GM06990 (cell line): ENCODE measurements around the gene LARP1B.
A peak's percentile ranks its signal among the peaks of the same experiment; 100 is the strongest.
"Not testable (repeated sequence)": the region's sequence is repeated elsewhere in the genome, so short reads cannot be mapped to it uniquely, and the experiment has no call there.

ENCODE experiments used
- DNase-seq: peaks from one replicate; pipeline ENCODE4 v3.0.0-alpha.2; 2011; ENCODE audit not compliant: insufficient read length; ENCODE audit errors: extremely low read depth
- H3K27me3 ChIP-seq: replicated peaks from 2 replicates; pipeline ENCODE4 v1.6.0; 2011; ENCODE audit warnings: low read length; ENCODE audit not compliant: control insufficient read depth, insufficient read depth
- H3K36me3 ChIP-seq: 2 replicates; pipeline ENCODE4 v1.5.1; 2011; ENCODE audit warnings: low read length; ENCODE audit not compliant: control insufficient read depth, insufficient read depth
- H3K4me3 ChIP-seq: replicated peaks from 2 replicates; pipeline ENCODE4 v1.5.1; 2011; ENCODE audit warnings: low read depth, mild to moderate bottlenecking, control low read depth, low read length
- TF ChIP-seq, protein P1 (sequence below): IDR thresholded peaks from 2 replicates; pipeline ENCODE4 v1.5.1; 2011; ENCODE audit warnings: low read length, control low read depth, mild to moderate bottlenecking, inconsistent platforms; ENCODE audit not compliant: insufficient read depth, poor library complexity, severe bottlenecking

LARP1B gene

DNA sequence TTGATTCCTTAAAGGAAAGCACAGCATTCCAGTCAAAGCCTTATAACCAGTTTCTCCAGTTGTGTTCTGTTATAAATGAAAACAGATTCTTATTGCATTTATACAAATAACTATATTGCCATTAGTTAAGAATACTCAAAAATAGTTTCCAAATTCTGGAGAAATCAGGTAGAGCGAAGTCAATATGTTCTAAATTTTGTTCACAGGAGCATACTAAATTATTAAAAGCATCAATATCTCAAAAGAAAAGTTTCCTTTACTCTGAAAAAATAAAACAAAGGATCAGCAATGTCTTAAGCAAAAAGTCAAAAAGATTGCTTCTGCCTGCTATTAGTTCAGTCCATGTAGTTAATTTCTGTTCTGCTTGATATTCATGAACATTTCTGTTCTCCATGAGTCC is 186.8 kb downstream of the LARP1B start:
- H3K36me3 ChIP-seq = no peaks in the 10 kb centered on the region
- no peaks in the 10 kb centered on the region for H3K27me3 ChIP-seq
- DNase-seq = no peak
- TF ChIP-seq, protein P1, sequence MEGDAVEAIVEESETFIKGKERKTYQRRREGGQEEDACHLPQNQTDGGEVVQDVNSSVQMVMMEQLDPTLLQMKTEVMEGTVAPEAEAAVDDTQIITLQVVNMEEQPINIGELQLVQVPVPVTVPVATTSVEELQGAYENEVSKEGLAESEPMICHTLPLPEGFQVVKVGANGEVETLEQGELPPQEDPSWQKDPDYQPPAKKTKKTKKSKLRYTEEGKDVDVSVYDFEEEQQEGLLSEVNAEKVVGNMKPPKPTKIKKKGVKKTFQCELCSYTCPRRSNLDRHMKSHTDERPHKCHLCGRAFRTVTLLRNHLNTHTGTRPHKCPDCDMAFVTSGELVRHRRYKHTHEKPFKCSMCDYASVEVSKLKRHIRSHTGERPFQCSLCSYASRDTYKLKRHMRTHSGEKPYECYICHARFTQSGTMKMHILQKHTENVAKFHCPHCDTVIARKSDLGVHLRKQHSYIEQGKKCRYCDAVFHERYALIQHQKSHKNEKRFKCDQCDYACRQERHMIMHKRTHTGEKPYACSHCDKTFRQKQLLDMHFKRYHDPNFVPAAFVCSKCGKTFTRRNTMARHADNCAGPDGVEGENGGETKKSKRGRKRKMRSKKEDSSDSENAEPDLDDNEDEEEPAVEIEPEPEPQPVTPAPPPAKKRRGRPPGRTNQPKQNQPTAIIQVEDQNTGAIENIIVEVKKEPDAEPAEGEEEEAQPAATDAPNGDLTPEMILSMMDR = no peak
- H3K4me3 ChIP-seq = no peak overlapping the region

DNA sequence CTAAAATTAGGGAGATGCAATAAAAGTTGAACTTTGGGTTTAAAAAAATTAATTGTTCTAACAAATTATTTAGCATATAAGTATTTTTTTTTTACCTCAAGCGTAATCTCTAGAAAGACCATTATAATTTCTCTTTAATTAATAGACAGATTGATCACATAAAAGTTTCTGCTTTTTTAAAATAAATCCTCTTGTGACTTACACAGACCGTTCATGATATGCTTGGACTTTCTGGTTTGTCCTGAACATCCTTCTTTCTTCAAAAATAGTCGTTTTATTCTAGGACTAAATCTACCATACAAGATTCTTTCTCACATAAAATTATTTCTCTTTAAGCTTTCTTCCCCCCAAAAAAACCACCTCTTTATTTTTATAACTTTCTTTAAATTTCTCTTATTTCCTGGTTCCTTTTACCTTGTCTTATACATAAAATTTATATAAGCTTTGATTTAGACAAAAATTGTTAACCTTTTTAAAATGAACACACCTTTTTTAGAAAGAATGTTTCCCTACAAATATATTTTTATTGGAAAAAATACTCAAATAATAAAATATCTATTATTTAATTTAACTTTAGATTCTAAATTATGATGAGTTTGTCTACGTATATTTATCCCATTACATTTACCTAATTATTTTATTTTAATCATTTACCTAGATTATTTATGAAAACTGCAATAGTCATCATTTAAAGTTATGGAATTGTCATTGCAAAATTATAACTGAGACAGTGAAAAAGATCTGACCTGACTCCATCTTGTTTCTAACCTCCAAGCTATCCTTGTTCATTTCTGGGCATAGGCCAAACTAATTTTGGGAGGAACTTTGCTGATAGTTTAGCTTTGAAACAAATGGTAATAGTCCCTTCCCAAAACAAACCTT is 188.9 kb downstream of the LARP1B start:
- TF ChIP-seq, protein P1 = no peak
- Histone ChIP-seq H3K27me3 (no peaks in the 10 kb centered on the region), H3K36me3 (no peaks in the 10 kb centered on the region), H3K4me3 (no peak overlapping the region)
- no peak for DNase-seq

DNA sequence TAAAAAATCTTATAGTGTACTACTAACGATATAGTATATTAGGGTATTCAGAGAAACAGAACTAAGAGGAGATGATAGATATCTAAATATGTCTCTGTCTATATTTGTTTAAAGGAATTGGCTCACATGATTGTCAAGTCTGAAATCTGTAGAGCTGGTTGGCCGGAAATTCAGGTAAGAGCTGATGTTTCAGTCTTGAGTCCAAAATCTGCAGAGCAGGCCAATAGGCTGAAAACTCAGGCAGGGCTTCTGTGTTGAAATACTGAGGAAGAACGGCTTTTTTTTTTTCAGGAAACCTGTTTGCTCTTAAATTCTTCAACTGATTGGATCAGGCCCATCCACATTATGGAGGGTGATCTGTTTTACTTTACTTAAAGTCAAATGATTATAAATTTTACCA is 194.8 kb downstream of the LARP1B start:
- Histone ChIP-seq H3K36me3 (no peaks in the 10 kb centered on the region), H3K4me3 (no peak overlapping the region), H3K27me3 (no peaks in the 10 kb centered on the region)
- no peak for DNase-seq
- TF ChIP-seq, protein P1 = no peak

DNA sequence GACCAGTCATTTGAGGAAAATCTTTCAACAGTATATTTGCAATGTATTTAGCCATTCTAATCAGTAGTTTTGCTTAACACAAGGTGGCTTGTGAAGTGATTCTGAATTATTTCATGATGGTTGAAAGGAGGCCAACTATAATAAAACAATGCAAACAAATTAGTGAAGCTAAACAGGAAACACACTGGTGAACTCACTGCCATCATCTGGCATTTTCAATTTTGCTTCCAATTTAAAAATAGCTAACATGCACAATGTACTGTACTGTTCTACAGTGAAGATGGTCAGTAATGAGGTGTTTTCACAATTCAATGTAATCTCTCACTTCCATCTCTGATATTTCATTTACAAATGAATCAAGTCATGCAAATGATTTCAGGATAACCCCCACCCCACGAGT is 195.4 kb downstream of the LARP1B start:
- TF ChIP-seq, protein P1 = no peak
- Histone ChIP-seq H3K36me3 (no peaks in the 10 kb centered on the region), H3K27me3 (no peaks in the 10 kb centered on the region), H3K4me3 (no peak overlapping the region)
- peak; percentile 9 for DNase-seq

DNA sequence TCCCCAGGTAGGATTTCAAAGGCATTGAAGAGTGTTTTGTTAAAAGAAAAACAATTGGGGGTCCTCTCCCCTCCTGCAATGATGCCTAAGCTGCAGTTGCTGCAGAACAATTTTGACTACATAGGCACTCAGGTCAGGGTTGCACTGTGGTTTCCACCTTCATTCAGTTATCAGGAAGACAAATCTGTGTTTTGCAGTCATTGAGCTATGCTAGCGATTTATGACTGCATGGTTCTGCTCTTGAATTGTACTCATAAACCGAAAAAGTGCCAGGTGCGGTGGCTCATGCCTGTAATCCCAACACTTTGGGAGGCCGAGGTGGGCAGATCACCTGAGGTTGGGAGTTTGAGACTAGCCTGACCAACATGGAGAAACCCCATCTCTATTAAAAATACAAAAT is 197.1 kb downstream of the LARP1B start:
- H3K36me3 ChIP-seq, DNase-seq, H3K4me3 ChIP-seq, H3K27me3 ChIP-seq: not testable (repeated sequence)

DNA sequence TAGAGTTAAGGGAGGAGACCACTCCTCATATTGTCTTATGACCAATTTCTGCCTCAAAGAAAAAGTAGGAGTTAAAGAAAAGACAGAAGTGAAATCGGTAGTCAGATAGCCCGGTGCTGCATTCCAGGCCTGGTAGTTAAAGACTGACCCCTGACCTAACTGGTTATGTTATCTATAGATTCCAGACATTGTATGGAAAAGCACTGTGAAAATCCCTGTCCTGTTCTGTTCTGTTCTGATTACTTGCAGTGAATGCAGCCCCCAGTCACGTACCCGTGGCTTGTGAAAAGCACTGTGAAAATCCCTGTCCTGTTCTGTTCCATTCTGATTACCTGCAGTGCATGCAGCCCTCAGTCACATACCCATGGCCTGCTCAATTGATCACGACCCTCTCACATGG is 198.8 kb downstream of the LARP1B start:
- H3K4me3 ChIP-seq, DNase-seq, H3K36me3 ChIP-seq, H3K27me3 ChIP-seq: not testable (repeated sequence)
